ENCODE data around the gene CDKN2D. TPM values are rescaled to one million over a fixed set of nuclear protein-coding genes. Genes with fewer than 3 reads are reported as not detected.
"Not testable (repeated sequence)": the region's sequence is repeated elsewhere in the genome, so short reads cannot be mapped to it uniquely, and the experiment has no call there.

CDKN2D gene
- total and polyA plus RNA-seq, 2 experiments from 2014 or later = 7.8 to 10.7 TPM

GRCh38 chr19:10543420-10544241 is 25.1 kb downstream of the CDKN2D start, which contains the start of gene ATG4D:
Gene ATG4D, plus strand, starts transcription at chr19:10543904. Its CDS starts 187 bp downstream, at chr19:10544091.
- 5 to 6% methylated on average over 45 to 55 of the region's 79 CpGs for WGBS, 2 experiments (ENCODE audit: low coverage in 1 of 2, low lambda C conversion rate in 2 of 2, missing lambda C conversion rate in 2 of 2)
- Histone ChIP-seq H3K36me3 (ENCODE audit: low read depth) (no peaks in the 10 kb centered on the region), H2AFZ (peak within 1 kb of the TSS; percentile 78), H3K4me3 (peak within 1 kb of the TSS; percentile 85), H3K4me1 (ENCODE audit: insufficient read depth) (peaks cover 6% of the 10 kb centered on the region; the same call in 1 of the 2 replicates), H3K9ac (peak within 1 kb of the TSS; percentile 86), H4K20me1 (ENCODE audit: insufficient read depth) (no peaks in the 10 kb centered on the region), H3K4me2 (ENCODE audit: unreplicated experiment) (peak within 1 kb of the TSS; percentile 71), H3F3A (ENCODE audit: insufficient read depth) (no peaks in the 10 kb centered on the region), H3K9me2 (ENCODE audit: insufficient read depth) (no peaks in the 10 kb centered on the region), H3K79me2 (ENCODE audit: insufficient read depth) (peaks cover 21% of the 10 kb centered on the region), H3K9me3 (ENCODE audit: low read depth) (no peaks in the 10 kb centered on the region), H3K27me3 (replicated peaks; ENCODE audit: insufficient read depth) (no peaks in the 10 kb centered on the region), H3K27ac (no peak within 1 kb of the TSS)
- peak; percentile 89 for DNase-seq
- in situ Hi-C loops (cut with MboI) = no loop called here
- no peak for TF ChIP-seq EZH2 (IDR thresholded peaks at IDR 0.05; ENCODE audit: insufficient read depth, poor library complexity, severe bottlenecking)
- no peak for TF ChIP-seq EZH2phosphoT487 (IDR thresholded peaks at IDR 0.05; ENCODE audit: insufficient read depth, low read depth)

GRCh38 chr19:10543059-10543419 is 25.7 kb downstream of the CDKN2D start:
- Histone ChIP-seq H3K4me3 (peak overlapping the region; percentile 85; the same call in 1 of the 2 replicates), H3F3A (ENCODE audit: insufficient read depth) (no peaks in the 10 kb centered on the region), H3K9me2 (ENCODE audit: insufficient read depth) (no peaks in the 10 kb centered on the region), H3K27ac (no peak overlapping the region), H3K4me1 (ENCODE audit: insufficient read depth) (peaks cover 6% of the 10 kb centered on the region; the same call in 1 of the 2 replicates), H2AFZ (no peak overlapping the region), H3K79me2 (ENCODE audit: insufficient read depth) (peaks cover 21% of the 10 kb centered on the region), H3K9me3 (ENCODE audit: low read depth) (no peaks in the 10 kb centered on the region), H3K9ac (no peak overlapping the region), H3K27me3 (replicated peaks; ENCODE audit: insufficient read depth) (no peaks in the 10 kb centered on the region; the same call in 1 of the 2 replicates), H3K36me3 (ENCODE audit: low read depth) (no peaks in the 10 kb centered on the region), H4K20me1 (ENCODE audit: insufficient read depth) (no peaks in the 10 kb centered on the region), H3K4me2 (ENCODE audit: unreplicated experiment) (no peak overlapping the region)
- DNase-seq = no peak
- 49 to 52% methylated on average over 8 of the region's 8 CpGs for WGBS, 2 experiments (ENCODE audit: low coverage in 1 of 2, low lambda C conversion rate in 2 of 2, missing lambda C conversion rate in 2 of 2)
- in situ Hi-C loops (cut with MboI) = no loop called here
- TF ChIP-seq EZH2phosphoT487 (IDR thresholded peaks at IDR 0.05; ENCODE audit: insufficient read depth, low read depth) = no peak
- no peak for TF ChIP-seq EZH2 (IDR thresholded peaks at IDR 0.05; ENCODE audit: insufficient read depth, poor library complexity, severe bottlenecking)

GRCh38 chr19:10539016-10539415 is 29.8 kb downstream of the CDKN2D start:
- H3K4me1 ChIP-seq (ENCODE audit: insufficient read depth); H3F3A ChIP-seq (ENCODE audit: insufficient read depth); in situ Hi-C loops (cut with MboI); H3K9me3 ChIP-seq (ENCODE audit: low read depth); H3K9me2 ChIP-seq (ENCODE audit: insufficient read depth); DNase-seq; H3K4me3 ChIP-seq; H4K20me1 ChIP-seq (ENCODE audit: insufficient read depth); H3K79me2 ChIP-seq (ENCODE audit: insufficient read depth); H2AFZ ChIP-seq; H3K4me2 ChIP-seq (ENCODE audit: unreplicated experiment); H3K36me3 ChIP-seq (ENCODE audit: low read depth); H3K9ac ChIP-seq; H3K27ac ChIP-seq: not testable (repeated sequence)
- WGBS, 2 experiments (ENCODE audit: low coverage in 1 of 2, low lambda C conversion rate in 2 of 2, missing lambda C conversion rate in 2 of 2) = 70% methylated on average over 9 of the region's 9 CpGs
- peaks cover 13% of the 10 kb centered on the region; the same call in 1 of the 2 replicates for H3K27me3 ChIP-seq (replicated peaks; ENCODE audit: insufficient read depth)

- in situ Hi-C loops (cut with MboI) = no loop called here
These were observed 30.4 kb downstream of the CDKN2D start for GRCh38 chr19:10538204-10538983.

More at GRCh38 chr19:10538204-10538983, 30.4 kb downstream of the CDKN2D start:
- TF ChIP-seq EZH2phosphoT487 (IDR thresholded peaks at IDR 0.05; ENCODE audit: insufficient read depth, low read depth) = no peak
- TF ChIP-seq EZH2 (IDR thresholded peaks at IDR 0.05; ENCODE audit: insufficient read depth, poor library complexity, severe bottlenecking) = no peak
- WGBS, 2 experiments (ENCODE audit: low coverage in 1 of 2, low lambda C conversion rate in 2 of 2, missing lambda C conversion rate in 2 of 2) = 69 to 77% methylated on average over 20 of the region's 20 CpGs
- no peak overlapping the region for H3K27ac ChIP-seq
- H2AFZ ChIP-seq = no peak overlapping the region
- H4K20me1 ChIP-seq (ENCODE audit: insufficient read depth) = no peaks in the 10 kb centered on the region
- no peak overlapping the region for H3K4me2 ChIP-seq (ENCODE audit: unreplicated experiment)
- H3K36me3 ChIP-seq (ENCODE audit: low read depth) = no peaks in the 10 kb centered on the region
- peaks cover 1% of the 10 kb centered on the region; the same call in 1 of the 2 replicates for H3K4me1 ChIP-seq (ENCODE audit: insufficient read depth)
- 0 out of 2 replicates have a peak, but pooled peaks cover 5% of the 10 kb centered on the region for H3F3A ChIP-seq (ENCODE audit: insufficient read depth)
- DNase-seq = no peak
- no peaks in the 10 kb centered on the region for H3K9me2 ChIP-seq (ENCODE audit: insufficient read depth)
- H3K27me3 ChIP-seq (replicated peaks; ENCODE audit: insufficient read depth) = peaks cover 13% of the 10 kb centered on the region; the same call in 1 of the 2 replicates
- no peak overlapping the region for H3K4me3 ChIP-seq
- H3K9me3 ChIP-seq (ENCODE audit: low read depth) = no peaks in the 10 kb centered on the region
- no peaks in the 10 kb centered on the region for H3K79me2 ChIP-seq (ENCODE audit: insufficient read depth)
- no peak overlapping the region for H3K9ac ChIP-seq
